Occipital lobe (tissue), 2 donors: ENCODE results near the gene TRMT1. TPM values are rescaled to one million over a fixed set of nuclear protein-coding genes. Genes with fewer than 3 reads are reported as not detected.
"Not testable (repeated sequence)": the region's sequence is repeated elsewhere in the genome, so short reads cannot be mapped to it uniquely, and the experiment has no call there.

ENCODE experiments used
- DNase-seq: peaks from one replicate; lab custom pipeline; 2025; lab: John Stamatoyannopoulos, UW
- total RNA-seq: library from RNA; depleted of rRNA; stranded (reverse); fragments of >200 nt; gene quantifications from one replicate; pipeline ENCODE4 v1.2.3, GENCODE V29; 2014

TRMT1 gene
- total RNA-seq, 1 donor from 2014 or later: 27.1 TPM

DNA sequence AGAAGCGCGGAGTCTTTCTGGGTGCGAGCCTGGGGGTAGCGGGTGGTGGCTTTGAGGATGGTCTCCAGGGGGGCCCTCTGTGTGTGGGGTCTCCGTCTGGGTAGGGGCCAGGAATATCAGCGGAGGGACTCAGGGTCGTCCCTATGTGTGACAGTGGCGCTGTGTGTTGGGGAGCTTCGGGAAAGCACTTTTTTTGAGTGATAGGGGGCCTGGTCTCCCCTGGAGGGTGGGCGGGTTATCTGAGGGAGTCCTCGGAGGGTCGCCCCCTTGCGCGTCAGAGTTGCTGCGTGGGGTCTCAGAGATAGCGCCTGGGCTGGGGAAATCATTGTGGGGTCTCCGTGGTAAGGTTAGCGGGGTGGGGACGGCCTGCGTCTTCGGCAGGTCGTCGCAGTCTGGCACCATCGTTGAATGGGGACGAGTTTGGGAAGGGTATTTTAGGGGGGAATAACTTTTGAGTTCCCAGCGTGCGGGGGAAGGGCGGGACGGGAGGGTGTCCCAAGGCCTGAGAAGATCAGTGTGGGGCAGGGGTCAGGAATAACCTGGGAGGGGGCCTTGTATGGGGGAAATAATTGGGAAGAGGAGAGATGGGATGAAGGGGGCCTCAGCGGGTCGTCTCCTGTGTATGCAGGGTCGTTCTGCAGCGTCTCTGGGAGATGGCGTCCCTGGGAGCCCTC, 34.5 kb upstream of the TRMT1 start:
- DNase-seq: no peak

- DNase-seq: peak; percentile 94
Observed at GRCh38 chr19:13150187-13150930, 33.8 kb upstream of the TRMT1 start, which contains the start of the genes IER2 and STX10. TSS of gene IER2 (plus strand) at chr19:13150411. CDS start at chr19:13153187, 2,776 bp downstream. TSS of gene STX10 (minus strand) at chr19:13150375. CDS start at chr19:13150173, 202 bp downstream.

DNA sequence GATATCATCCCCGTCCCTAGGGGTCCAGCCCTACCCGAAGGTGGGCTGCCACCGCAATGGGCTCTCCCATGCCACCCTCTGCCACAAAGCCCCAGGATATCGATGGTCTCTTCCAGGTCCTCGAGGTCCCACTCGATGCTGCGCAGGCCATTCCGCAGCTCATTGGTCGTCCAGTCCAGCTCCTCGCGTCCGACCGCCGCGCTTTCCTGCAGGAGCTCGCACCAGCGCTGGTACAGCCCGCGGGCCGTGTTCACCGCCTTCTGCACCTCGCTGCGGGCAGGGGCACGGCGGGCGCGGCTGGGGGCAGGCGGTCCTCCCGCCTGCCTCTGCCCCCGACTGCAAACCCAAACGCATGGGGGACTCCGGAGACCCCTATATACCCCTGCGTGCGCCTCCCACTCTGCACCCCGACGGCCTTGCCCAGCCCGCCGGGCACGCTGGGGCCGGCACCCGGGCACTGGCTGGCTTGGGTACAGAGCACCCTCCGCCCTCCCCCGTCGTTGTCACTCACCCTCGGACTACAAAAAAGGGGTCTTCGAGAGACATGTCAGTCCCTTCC, 33.2 kb upstream of the TRMT1 start:
- no peak for DNase-seq

GRCh38 chr19:13149173-13149627, 32.7 kb upstream of the TRMT1 start:
- DNase-seq: not testable (repeated sequence)

GRCh38 chr19:13146763-13147563, 30.4 kb upstream of the TRMT1 start:
- no peak for DNase-seq

DNA sequence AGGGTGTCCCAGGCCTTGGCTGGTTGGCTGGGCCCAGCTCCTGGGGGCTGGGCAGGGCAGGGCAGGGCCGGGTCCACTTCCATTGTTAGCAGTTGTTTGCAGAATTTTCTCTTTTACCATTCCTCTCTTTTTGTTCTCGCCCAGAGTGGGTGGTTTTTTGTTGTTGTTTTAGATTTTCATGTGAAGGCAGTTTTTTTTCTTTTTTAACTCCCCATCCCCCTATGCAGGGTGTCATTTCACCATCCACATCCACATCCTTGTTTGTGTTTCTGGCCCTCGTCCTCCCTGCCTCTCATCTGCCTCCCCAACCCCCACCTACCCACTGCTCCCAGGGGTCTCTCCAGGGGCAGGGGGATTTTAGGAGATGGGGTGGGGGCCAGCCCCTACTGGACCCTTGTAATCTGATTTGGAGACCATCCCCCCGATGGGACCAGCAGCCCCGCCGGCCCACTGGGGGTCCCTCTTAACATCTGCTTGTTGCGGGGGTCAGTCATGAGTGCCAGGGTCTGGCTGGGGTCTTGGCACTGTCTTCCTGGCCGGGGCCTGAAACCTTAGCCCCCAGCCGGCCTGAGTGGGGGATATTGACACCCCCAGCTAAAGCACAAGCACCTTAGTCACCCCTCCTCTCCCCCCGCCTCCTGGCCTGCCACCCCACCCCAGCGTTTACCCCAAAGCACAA, 23.2 kb upstream of the TRMT1 start:
- DNase-seq: no peak

- no peak for DNase-seq
Observed at GRCh38 chr19:13138916-13139198, 22.3 kb upstream of the TRMT1 start.

GRCh38 chr19:13138171-13138915, 21.8 kb upstream of the TRMT1 start:
- no peak for DNase-seq

GRCh38 chr19:13137290-13137794, 20.8 kb upstream of the TRMT1 start:
- no peak for DNase-seq

- DNase-seq: no peak
Observed at GRCh38 chr19:13135068-13136062, 18.8 kb upstream of the TRMT1 start.

- DNase-seq: no peak
Observed at GRCh38 chr19:13134626-13135025, 18.1 kb upstream of the TRMT1 start.

DNA sequence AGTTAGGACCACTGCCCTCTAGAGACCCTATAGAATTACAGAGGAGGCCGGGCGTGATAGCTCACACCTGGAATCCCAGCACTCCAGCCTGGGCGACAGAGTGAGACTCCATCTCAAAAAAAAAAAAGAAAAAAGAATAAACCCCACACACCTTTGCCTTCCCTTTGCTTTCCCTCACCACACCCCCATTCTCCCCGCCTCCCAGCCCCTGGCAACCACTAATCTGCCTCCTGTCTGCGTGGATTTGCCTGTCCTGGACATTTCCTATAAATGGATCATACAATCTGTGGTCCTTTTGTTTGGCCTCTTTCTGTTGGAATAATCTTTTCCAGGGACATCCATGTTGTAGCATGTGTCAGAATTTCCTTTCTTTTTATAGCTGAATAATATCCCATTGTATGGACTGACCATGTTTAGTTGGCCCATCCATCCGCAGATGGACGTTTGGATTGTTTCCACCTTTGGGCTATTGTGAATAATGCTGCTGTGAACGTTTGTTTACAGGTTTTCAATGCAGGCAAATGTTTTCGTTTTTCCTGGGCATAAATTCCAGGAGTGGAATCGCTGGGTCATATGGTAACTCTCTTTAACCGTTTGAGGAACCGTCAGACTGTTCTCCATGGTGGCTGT, 16.8 kb upstream of the TRMT1 start:
- DNase-seq: no peak

GRCh38 chr19:13132471-13133180, 16.1 kb upstream of the TRMT1 start:
- no peak for DNase-seq

DNA sequence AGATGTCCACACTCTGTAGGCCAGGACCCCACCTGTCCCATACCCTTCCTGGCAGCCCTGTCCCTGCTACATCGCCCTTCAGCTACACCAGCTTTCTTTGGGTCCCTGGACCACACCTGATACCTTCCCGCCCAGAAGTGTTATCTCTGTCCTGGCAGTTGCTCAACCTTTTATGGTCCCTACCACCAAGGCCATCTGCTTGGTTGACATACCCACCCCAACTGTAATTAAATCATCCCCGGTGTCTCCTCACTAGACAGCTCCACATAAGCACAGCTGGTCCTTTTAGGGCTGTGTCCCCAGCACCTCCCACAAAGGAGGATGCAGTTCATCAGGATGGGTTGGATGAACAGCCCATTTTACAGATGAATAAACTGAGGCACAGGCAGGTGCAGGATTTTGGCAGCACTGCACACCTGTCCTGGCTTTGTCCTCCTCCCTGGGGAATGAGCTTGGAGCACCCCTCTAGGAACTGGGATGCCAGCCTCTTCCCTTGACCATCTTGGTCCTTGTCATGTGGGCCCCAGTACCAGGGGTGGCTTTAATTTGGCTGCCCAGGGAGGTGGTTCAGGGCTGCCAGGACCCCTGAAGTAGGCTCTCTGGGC, 14.4 kb upstream of the TRMT1 start:
- no peak for DNase-seq

GRCh38 chr19:13129384-13129783, 12.8 kb upstream of the TRMT1 start:
- no peak for DNase-seq

- DNase-seq: no peak
Observed at GRCh38 chr19:13128583-13128982, 12.0 kb upstream of the TRMT1 start.

- no peak for DNase-seq
Observed at GRCh38 chr19:13127811-13128575, 11.5 kb upstream of the TRMT1 start.
